H1 (cell line): ENCODE results near the gene FOXD2. TPM values are rescaled to one million over a fixed set of nuclear protein-coding genes. Genes with fewer than 3 reads are reported as not detected.

Experiments used
- GABPA ChIP-seq: IDR thresholded peaks from 2 replicates; pipeline ENCODE4 v1.6.1; 2011; ENCODE audit warnings: mild to moderate bottlenecking, low read length, moderate library complexity, borderline replicate concordance; ENCODE audit not compliant: insufficient read depth
- RAD21 ChIP-seq, 2 experiments: IDR thresholded peaks in 1 of 2; conservative IDR thresholded peaks in 1 of 2; 2 replicates each; pipeline ENCODE4 v1.6.1; 2011; ENCODE audit warnings: low read depth in 2 of 2, low read length in 2 of 2, improper control_type of control experiment in 1 of 2, inconsistent platforms in 1 of 2, mild to moderate bottlenecking in 1 of 2, moderate library complexity in 1 of 2
- RFX5 ChIP-seq: IDR thresholded peaks from 2 replicates; pipeline ENCODE4 v1.6.1; 2011; ENCODE audit warnings: low read depth, low read length, improper control_type of control experiment, borderline replicate concordance
- polyA plus RNA-seq, 7 experiments: library from polyadenylated mRNA; depleted of rRNA in 3 of 7; stranded (reverse) in 5 of 7; unstranded in 2 of 7; fragments of >200 nt in 5 of 7; fragments of 200-250 nt in 2 of 7; gene quantifications; 1 replicate in 5 of 7; 2 replicates in 1 of 7; 4 replicates in 1 of 7; pipeline versions ENCODE4 v1.2.1 to v1.2.3, GENCODE V29; 2011 to 2013; ENCODE audit warnings: missing spikeins in 2 of 7, mixed read lengths in 2 of 7
- total RNA-seq: library from RNA; stranded (reverse); fragmentation: NEBNext Ultra II Directional; extraction: Animal tissue kit (Norgen Biotek cat#: 25700); gene quantifications from 2 replicates; pipeline ENCODE4 v1.2.1, GENCODE V29; 2021

Gene FOXD2
- total and polyA plus RNA-seq, 2 of the 8 experiments (the other 6 are each of a cell fraction or from before 2014, with no cell fraction given) = not detected

DNA sequence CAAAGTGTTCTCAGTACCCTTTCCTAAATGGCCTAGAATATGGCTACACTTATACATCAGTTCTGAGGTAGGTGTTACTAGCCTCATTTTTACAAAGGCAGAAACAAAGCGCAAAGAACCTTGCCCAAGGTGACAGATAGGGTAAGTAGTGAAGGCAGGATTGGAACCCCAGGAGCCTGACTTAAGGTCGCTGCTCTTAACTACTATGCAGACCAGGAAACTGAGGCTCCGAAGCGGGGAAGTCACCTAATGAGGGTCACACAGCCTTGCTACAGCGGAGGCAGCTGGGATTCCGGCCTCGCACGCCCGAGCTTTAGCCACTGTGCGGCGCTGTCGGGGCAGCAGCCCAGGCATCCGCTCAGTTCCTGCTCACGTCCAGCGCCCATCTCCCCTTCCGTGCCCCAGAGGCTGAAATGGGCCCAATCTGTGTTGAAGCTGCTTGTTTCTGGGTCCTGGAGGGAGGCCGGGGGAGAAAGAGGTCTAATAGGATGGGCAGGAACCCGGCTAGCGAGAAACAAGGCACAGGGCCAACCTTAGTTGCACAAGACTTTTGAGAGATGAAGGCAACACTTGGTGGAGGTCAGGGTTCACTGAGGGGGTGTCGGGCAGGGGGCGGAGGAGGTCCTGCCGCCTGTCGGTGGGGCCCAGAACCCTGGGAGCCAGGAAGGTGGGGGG lies 1.4 kb upstream of the FOXD2 start (continued):
- TF ChIP-seq RAD21 (IDR thresholded peaks at IDR 0.05 in 1 of 2, conservative IDR thresholded peaks at IDR 0.05 in 1 of 2; ENCODE audit: low read depth in 2 of 2, low read length in 2 of 2) = peak; percentile 67 to 76
- TF ChIP-seq GABPA = peak; percentile 59; the same call in 1 of the 2 replicates
- TF ChIP-seq RFX5 = no peak
- TF ChIP-seq, all 59 proteins: peak for 6
